ENCODE data around the gene PXMP4.

PXMP4 gene

GRCh38 chr20:33656783-33657703 is 63.1 kb downstream of the PXMP4 start:
- no peak for DNase-seq
- Mint-ChIP-seq H3K27ac (no peak overlapping the region), H3K9me3 (no peaks in the 10 kb centered on the region), H3K4me3 (no peak overlapping the region), H3K27me3 (no peaks in the 10 kb centered on the region), H3K4me1 (peaks cover 12% of the 10 kb centered on the region), H3K36me3 (ENCODE audit: low read depth) (no peaks in the 10 kb centered on the region)
- ATAC-seq: no peak

- Mint-ChIP-seq H3K27ac (no peak overlapping the region), H3K9me3 (no peaks in the 10 kb centered on the region), H3K4me3 (no peak overlapping the region)
Measured at GRCh38 chr20:33656010-33656782, 63.9 kb downstream of the PXMP4 start.

GRCh38 chr20:33655164-33655563 is 64.9 kb downstream of the PXMP4 start:
- Mint-ChIP-seq H3K27ac (no peak overlapping the region), H3K4me3 (no peak overlapping the region), H3K9me3 (no peaks in the 10 kb centered on the region), H3K4me1 (peaks cover 17% of the 10 kb centered on the region), H3K36me3 (ENCODE audit: low read depth) (no peaks in the 10 kb centered on the region), H3K27me3 (no peaks in the 10 kb centered on the region)
- DNase-seq (no peak), ATAC-seq (no peak)

More at GRCh38 chr20:33656010-33656782, 63.9 kb downstream of the PXMP4 start:
- H3K4me1 Mint-ChIP-seq: peaks cover 17% of the 10 kb centered on the region
- H3K36me3 Mint-ChIP-seq (ENCODE audit: low read depth): no peaks in the 10 kb centered on the region
- H3K27me3 Mint-ChIP-seq: no peaks in the 10 kb centered on the region
- DNase-seq: no peak
- no peak for ATAC-seq

DNA sequence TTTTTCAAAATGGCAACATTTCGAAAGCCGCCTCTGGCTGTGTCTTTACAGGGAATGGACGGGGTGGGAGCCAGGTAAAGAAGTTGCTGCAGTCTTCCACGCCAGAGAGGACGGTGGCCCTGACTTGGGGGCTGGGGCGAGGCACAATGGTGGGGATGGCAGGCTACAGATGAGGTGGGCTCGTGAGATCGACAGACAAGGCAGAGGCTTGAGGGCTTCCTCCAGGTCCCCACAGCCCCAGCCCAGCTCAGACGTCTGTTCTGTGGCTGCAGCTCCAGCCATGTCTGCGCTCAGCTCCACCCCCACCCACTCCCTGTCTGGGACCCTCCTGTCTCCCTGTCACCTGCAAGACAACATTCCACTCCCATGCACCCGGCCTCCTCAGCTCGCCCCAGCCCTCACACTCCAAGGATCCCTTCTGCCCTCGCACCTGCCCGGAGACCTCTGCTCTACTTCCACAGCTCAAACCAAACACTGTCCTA is 65.4 kb downstream of the PXMP4 start:
- H3K27ac Mint-ChIP-seq: no peak overlapping the region
- ATAC-seq (no peak), DNase-seq (no peak)
- peaks cover 20% of the 10 kb centered on the region for H3K4me1 Mint-ChIP-seq
- H3K9me3 Mint-ChIP-seq: no peaks in the 10 kb centered on the region
- no peaks in the 10 kb centered on the region for H3K27me3 Mint-ChIP-seq
- H3K4me3 Mint-ChIP-seq: no peak overlapping the region
- H3K36me3 Mint-ChIP-seq (ENCODE audit: low read depth): no peaks in the 10 kb centered on the region

- Mint-ChIP-seq H3K4me3 (no peak overlapping the region), H3K27me3 (no peaks in the 10 kb centered on the region), H3K4me1 (peaks cover 26% of the 10 kb centered on the region), H3K9me3 (no peaks in the 10 kb centered on the region), H3K36me3 (ENCODE audit: low read depth) (no peaks in the 10 kb centered on the region), H3K27ac (no peak overlapping the region)
- ATAC-seq (no peak), DNase-seq (no peak)
Measured at GRCh38 chr20:33653900-33654596, 66.1 kb downstream of the PXMP4 start.

DNA sequence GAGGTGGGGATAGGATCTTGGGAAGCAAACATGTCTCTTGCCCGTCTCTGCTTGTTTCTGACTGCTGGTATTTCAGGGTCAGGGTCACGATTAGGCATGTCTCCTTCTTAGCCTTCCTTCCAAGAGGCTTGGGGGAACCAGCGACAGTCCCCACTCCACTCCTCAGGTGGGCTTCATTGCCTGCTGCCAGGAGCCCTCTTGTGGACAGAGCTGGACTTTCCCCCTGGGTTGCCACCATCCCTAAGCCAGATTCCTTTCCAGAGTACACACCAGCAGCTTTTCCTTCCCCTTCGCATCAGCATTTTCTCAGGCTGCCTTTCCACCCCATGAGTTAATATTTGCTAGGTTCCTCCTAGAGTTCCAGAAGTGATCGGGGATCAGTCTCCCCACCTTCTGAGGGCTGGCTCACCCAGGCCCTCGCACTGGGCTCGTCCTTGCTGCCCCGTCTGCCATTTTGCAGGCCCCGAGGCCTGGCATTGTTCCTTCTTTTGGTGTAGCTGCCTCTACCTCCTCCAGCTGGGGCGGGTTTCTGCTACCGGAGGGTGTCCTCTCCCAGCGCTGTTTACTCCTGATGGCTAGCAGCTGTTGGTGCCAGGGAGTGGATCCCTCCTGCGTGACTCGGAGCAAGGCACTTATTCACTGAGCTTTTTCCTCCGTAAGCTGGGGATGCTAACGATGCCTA is 66.8 kb downstream of the PXMP4 start:
- H3K4me3 Mint-ChIP-seq: no peak overlapping the region
- H3K27ac Mint-ChIP-seq: no peak overlapping the region
- ATAC-seq (peak; percentile 52), DNase-seq (peak; percentile 55)
- H3K27me3 Mint-ChIP-seq: no peaks in the 10 kb centered on the region
- H3K9me3 Mint-ChIP-seq: no peaks in the 10 kb centered on the region
- no peaks in the 10 kb centered on the region for H3K36me3 Mint-ChIP-seq (ENCODE audit: low read depth)
- peaks cover 27% of the 10 kb centered on the region for H3K4me1 Mint-ChIP-seq
